GM12873 (cell line): ENCODE data around the gene DHRS13.

Source experiments
- TF ChIP-seq, protein P1 (sequence below): IDR thresholded peaks from 2 replicates; pipeline ENCODE4 v1.5.1; 2012; ENCODE audit warnings: low read depth, mild to moderate bottlenecking, moderate library complexity, low read length, control low read depth; ENCODE audit not compliant: insufficient read depth; ENCODE audit errors: missing control alignments

Gene DHRS13

DNA sequence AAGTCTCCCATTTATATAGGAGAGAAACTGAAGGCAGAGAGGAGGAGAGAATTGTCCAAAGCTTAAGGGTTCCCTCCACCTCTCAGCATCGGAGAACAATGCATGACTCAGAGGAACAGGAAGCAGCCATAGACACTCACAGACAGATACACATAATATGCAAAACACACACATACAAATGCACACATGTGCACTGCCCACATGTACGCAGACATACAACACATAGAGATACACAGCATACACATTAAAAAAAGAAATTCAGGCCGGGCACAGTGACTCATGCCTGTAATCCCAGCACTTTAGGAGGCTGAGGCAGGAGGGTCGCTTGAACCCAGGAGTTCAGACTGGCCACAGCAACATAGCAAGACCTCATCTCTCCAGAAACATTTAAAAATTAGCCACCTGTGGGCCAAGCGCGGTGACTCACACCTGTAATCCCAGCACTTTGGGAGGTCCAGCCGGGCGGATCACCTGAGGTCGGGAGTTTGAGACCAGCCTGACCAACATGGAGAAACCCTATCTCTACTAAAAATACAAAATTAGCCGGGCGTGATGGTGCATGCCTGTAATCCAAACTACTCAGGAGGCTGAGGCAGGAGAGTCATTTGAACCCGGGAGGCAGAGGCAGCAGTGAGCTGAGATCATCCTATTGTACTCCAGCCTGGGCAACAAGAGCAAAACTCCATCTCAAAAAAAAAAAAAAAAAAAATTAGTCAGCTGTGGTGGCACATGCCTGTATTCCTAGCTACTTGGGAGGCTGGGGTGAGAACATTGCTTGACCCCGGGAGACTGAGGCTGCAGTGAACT lies 36.7 kb downstream of the DHRS13 start:
- TF ChIP-seq, protein P1, sequence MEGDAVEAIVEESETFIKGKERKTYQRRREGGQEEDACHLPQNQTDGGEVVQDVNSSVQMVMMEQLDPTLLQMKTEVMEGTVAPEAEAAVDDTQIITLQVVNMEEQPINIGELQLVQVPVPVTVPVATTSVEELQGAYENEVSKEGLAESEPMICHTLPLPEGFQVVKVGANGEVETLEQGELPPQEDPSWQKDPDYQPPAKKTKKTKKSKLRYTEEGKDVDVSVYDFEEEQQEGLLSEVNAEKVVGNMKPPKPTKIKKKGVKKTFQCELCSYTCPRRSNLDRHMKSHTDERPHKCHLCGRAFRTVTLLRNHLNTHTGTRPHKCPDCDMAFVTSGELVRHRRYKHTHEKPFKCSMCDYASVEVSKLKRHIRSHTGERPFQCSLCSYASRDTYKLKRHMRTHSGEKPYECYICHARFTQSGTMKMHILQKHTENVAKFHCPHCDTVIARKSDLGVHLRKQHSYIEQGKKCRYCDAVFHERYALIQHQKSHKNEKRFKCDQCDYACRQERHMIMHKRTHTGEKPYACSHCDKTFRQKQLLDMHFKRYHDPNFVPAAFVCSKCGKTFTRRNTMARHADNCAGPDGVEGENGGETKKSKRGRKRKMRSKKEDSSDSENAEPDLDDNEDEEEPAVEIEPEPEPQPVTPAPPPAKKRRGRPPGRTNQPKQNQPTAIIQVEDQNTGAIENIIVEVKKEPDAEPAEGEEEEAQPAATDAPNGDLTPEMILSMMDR = no peak

DNA sequence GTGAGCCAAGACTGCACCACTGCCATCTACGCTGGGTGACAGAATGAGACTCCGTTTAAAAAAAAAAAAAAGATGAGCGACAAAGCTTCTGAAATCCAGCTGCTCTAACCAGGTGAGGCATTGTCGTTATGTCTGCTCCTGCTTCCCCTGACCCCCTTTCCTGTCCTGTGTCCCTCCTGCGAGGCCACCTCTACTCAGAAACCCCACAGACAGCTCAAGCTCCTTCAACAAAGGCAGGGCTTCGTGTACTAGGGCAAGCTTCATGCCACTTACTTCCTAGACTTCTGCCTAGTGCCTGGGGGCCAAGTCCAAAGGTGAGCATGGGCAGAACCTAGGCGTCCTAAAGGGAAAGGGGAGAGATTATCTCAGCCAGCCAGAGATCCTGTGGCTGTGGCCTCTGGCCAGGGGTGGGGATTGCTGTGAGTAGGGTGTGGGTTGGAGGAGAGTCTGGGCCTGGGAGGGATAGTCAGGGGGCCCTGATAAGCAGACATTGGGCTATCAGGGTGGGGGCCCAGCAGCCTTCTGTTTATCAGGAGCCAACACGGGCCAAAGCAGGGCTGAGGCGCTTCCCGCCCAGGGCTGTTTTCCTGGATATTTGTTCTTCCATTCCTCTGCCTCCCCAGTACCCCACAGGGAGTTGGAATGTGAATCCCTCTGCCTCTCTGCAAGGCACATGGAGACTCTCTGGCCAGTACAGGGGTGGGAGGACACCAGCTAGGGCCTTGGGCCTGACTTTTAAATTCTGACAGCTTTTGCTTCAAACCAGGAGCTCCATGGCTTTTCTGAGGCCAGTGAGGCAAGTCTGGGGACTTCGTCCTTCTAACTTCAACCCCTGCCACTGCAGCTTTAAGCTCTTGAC lies 37.7 kb downstream of the DHRS13 start:
- TF ChIP-seq, protein P1 = no peak

DNA sequence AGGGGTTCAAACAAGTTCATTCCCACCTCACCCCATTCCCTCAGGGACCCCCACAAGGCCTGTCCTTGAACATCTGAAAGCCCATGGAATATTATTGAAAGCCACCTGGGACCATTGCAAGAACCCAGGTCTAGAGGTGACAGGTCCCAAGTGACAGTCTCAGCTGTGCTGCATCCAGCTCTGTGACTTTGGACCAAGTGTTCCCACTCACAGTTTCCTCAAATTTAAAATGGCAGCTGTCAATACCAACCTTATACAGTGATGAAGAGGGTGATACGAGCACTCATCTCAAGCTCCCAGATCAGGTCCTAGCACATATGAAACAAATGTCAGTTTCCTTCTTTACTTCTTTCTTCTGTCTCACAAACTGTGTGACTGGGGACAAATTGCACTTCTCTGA lies 38.9 kb downstream of the DHRS13 start:
- TF ChIP-seq, protein P1 = no peak

DNA sequence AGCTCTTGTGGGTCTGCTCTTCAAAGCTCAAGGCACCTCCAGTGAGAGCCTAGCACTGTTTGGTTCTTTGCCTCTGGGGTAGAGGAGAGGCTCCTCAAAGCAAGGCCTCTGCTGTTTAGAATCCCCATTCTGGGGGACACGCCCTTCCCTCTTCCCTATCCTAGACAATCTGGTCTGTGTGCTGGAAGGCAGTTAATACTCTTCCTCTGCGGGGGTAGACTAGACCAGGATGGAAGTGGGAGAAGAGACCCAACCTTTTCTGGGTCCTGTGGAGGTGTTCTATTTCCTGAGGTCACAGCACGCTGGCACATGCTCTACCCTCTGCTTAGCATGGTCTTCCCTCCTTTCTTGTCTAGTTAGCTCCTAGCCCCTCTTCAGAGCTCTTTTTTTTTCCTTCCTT lies 40.3 kb downstream of the DHRS13 start:
- TF ChIP-seq, protein P1 = no peak

DNA sequence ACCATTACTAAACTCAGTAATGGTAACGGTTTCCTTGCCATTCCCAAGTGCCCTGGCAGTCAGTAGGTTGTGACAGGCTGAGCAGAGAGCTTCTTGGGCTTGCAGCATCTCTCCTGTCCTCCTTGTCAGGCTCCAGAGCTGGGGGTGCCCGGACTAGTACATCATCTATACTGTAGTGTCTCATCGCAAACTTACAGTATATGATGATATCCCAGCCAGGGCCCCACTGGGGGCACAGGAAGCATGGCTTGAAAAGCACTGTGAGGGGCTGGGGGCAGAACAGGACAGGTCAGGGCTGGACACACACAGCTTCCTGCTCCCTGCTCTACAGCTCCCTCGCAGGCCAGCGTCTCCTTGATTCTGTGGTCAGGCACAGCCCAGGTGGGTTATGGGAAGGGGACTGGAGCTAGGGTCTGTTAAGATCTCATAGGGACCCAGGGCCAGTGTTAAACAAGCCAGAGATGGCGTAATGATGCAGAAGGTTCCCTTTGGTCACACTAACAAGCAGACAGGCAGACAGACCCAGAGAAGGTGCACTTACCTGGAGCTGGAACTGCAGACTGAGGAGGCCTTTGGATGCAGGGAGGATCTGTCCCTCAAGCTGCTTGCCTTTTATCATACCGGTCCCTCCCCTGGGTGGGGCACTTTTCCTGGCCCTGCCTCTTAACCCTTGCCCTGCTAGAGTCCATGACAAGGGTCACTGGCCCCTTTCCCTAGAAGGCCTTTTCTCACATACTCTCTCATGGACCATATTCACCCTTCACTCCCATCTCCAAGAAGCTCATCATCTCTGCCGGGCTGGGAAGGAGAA lies 41.3 kb downstream of the DHRS13 start:
- TF ChIP-seq, protein P1 = no peak

DNA sequence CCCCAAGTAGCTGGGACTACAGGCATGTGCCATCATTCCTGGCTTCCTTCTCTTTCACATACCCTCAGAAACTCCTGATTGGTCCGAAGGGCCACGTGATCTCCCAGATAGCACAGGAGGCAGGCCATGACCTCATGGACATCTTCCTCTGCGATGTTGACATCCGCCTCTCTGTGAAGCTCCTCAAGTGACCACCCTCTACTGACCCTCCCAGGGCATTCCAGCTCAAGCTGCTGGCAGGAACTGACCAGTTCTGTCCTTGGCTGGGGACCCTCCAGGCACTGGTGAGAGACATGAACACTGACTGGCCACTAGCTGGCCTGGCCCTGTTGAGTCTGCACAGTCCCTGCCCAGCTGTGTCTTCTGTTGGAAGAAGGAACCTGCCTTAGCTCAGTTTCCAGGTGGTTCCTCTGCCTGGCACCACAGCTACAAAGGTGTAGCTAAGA lies 42.5 kb downstream of the DHRS13 start:
- TF ChIP-seq, protein P1 = no peak
